Activated CD4-positive, alpha-beta T cell treated with anti-CD3 and anti-CD28 coated beads, Interleukin-2, amount 50 U/mL, for 1 hour (primary cell): ENCODE results near the gene PPIC.
"Not testable (repeated sequence)": the region's sequence is repeated elsewhere in the genome, so short reads cannot be mapped to it uniquely, and the experiment has no call there.

Experiments
- DNase-seq: peaks from one replicate; pipeline ENCODE4 v3.0.0-alpha.2; 2020

PPIC gene

DNA sequence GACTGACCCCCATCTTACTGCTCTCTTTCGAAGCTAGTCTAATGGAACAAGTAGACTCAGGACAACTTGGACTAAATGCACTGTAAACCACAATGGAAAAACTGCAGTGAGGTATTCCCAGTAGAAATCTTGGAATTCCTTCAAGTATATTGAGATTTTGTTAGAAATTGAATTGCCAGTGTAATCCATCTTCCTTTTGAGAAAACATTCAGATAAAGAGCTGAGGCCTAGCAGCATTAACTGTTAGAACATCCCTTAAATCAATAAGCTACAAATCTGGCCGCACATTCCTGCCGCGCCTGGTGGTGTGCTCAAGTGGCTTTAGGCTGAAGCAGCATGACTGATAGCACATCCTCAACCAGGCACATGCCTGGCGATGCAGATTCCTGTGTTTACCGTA is 29.3 kb downstream of the PPIC start:
- no peak for DNase-seq

DNA sequence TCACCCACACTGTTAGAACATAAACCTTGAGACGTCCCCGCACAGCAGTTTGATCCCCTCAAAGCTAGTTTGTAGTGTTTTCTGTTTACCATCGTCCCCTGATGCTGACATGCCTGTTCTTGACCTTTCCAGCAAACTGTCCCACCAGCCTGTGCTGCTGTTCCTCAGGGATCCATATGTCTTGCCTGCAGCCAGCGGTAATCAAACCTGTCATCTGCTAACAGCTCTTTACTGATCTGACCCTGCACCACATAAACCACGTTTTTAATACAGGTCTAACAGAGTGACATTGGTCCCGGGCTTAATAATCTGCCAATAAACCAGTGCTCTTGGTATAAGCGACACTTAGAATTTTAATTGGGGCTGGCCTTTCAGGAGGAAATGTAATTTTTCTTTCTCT is 34.7 kb downstream of the PPIC start:
- no peak for DNase-seq

DNA sequence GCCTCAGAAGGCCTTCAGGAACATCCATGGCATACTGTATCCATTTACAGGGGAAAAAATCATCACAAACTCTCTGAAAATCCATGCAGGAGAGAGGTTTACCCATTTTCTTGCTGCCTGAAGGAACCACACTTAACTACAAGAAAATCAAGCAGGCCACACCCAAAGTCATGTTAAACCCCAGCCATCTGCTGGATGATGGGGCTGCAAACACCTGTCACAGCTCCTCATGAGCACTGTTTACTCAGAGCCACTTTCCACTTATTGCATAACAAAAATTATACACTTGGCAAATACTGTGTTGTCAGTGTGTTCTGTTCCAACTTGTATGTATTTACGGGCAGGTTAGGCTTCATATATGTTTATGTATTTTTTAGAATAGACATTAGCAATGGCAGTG is 35.8 kb downstream of the PPIC start:
- DNase-seq, result no peak

DNA sequence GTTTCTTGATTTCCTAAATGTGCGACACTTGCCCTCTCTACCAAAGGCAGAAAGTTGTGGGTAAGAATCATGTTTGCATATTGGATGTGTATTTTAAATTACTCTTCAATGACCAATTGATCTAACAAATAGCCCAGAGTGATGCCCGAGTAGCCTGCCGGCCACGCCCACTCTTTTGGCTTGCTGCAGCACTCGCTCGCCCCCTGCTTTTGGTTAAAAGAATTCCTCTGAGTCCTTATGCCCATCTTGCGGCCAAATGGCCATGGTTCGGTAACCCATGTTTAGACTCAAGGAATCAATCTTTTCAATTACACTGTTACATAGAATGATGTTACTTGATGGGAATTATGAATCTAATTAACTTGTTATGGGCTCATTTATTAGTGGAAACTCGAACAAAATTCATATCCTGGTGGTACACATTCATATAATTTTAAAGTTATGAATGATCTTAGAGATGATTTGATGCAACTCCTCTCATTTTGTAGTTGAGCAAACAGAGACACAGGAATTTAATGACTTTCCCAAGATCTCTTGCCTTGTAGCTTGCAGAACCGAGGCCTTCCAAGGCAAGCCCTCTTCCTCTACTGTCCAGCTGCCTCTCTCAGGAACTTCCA is 36.5 kb downstream of the PPIC start:
- DNase-seq, result peak; percentile 9

DNA sequence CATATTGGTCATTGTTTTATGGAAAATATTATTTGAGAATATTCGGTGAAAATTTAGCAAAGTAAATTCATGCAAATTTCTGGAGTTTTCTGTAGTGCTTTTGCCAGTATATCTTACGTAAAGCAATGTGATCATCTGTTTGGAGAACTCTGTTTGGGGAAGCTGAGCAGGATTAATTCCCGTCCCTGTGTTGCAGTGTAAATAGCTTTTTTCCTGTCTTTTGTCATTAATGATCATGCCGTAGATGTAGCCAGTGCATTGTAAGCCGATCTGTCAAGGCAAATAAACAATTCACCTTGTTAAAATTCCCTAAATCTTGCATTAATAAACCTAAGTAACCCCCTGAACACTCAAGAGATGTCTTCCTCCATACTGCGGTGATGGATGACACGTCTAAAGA is 39.2 kb downstream of the PPIC start:
- no peak for DNase-seq

DNA sequence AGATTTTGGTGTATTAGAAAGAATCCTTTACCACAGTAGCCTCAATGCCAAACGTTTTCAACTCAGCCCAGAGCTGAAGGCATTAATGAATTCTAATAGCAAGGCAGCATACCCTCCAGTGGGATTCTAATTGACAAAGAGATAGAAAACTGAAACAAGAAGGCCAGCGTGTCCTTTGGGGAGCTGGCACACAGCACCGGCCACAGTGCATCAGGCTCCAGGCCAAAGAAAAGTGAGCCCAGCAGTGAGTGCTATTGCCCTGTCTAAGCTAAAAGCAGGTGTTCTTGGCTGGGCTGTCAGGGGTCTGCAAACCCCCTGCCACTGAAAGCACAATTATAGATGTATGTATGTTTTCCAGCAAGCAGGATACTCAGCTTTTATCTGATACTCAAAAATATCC is 40.4 kb downstream of the PPIC start:
- no peak for DNase-seq

DNA sequence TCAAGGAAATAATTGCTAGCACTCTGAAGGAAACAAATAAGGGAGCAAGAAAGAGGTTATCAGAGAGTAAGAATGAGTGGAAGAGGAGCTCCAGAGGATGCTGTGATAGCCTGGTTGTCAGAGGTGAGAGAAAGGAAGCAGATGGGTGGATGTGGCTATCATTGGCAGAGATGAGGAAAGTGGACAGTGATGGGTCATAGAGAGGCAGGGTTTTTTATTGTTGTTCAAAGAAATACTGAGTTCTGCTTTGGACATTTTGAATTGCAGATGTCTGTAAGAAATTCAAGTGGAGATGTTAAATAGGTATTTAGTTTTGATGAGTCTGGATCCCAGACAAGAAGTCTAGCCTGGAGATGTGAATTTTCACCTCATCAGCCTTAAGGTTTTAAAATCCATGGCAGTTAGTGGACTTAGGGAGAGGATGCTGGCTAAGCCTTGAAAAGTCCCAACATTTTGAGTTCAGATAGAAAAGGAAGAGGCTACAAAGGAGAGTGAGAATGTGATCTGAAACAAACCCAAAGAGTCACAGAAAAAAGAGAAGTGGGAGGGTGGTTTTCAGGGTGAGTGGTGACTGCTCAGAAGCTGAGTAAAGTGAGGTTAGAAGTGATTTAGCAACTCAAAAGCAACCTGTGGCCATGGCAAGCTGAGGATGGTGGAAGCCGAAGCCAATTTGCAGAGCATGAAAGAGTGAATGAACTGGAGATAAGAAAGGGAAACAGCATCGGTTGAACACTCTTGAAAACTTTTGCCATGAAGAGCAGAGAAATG is 50.4 kb downstream of the PPIC start:
- DNase-seq, result no peak

DNA sequence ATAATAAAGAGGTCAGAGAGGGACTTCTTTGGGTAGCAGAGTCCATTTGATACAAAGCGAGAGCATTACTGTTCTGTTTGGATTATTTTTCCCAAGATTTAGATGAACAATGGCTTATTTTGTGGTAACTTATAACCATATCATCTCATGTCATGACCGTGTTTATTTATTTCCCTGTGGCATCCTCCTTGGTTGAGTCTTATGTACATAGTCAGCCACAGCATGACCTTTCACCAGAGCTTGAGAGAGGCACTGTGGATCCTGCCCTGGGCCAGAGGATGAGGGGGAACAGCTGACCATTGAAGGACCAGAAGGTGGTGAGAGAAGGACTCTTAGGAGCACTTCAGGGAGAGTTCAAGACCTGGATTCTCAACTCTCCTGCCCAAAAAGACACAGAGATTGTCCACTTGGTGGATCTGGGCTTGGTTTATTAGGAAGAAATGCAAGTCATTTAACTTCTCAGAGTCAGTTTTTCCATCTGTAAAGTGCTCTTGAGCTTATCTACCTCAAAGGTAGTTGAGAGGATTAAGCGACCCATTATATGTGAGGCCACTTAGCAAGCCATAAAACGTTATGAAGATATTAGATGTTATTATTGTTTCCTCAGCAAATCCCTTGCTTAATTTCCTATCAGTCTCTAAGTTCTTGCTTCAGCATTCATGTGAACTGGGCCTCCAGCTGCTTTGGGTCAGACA is 51.4 kb downstream of the PPIC start:
- no peak for DNase-seq

DNA sequence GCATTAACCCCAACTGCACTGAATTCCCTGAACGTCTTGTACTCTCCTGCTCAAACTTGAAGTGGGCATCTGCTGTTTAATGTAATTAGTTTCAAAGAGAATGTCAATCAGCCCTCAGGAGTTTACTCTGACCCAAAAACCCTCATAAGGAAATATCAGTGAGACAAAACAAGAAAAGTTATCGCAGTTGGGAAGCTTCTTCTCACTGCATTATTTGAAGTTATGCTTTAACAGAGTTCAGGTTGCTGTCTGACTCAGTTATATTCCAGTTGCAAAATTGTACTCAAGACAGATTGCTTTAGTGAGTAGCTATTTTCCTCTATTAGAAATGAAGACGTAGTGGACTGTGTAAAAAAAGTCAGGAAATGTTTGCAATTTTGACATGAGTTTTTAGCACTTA is 52.1 kb downstream of the PPIC start:
- DNase-seq, result no peak

DNA sequence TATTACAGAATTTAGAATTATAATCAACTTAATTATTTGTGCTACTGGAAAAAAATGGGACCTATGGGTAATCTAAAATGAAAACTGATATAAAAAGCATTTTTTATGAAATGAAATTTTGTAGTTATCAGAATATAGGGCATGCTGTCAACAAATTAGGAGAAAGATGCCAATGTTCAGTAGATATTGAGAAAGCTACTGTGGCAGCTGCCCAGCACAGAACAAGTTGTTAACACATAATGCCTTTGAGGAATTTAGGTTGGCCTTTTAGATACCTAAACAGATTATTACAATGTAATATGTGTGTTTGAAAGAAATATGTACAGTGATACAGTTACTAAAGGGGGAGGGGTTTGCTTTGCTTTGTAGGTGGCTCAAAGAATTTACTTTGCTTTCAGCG is 54.1 kb downstream of the PPIC start:
- no peak for DNase-seq

DNA sequence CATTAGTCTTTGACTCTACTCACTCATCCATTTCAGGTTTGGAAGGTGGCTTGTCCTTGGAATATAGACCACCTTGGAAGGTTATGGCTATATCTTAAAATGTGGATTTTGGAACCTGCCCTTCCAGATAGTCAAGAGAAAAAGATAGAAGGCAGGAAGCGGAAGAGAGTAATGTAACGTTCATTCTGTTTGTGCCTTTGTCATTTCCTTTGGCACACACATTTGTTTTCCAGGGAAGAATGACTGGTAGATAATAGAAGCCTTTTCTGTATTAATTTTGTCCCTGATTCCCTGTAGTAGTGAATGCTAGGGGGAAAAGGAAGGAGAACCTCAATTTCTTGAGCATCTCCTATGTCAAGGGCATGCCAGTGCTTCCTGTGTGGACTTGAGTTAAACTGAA is 54.7 kb downstream of the PPIC start:
- DNase-seq, result no peak

DNA sequence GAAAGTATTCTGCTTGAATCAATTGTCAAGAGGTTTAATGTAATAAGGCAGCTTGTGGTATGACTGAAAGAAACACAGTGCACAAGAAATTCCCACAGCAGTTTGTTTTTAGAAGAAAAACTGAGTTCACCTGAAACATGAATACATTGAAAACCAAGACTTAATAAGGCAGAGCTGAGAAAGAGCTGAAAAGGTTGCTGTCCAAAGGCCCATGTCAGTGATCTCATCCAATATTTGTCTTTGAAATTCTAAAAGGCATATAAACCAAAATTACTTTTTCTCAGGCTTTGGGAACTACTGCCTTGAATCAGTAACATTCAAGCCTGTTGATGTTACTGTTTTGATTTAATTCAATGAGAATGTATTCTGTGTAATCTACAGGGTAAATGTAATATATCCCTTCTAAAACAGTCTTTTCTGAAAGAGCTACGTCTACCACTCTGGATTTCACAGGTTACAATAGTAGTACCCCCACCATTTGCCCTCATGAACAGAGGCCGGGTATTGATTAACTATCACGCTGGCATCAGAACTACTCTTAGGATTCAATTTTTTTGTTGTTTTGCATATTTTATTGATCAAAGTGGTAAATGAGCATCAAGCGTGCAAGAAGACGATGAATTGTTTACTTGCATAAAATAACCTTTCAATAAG is 57.8 kb downstream of the PPIC start:
- no peak for DNase-seq

DNA sequence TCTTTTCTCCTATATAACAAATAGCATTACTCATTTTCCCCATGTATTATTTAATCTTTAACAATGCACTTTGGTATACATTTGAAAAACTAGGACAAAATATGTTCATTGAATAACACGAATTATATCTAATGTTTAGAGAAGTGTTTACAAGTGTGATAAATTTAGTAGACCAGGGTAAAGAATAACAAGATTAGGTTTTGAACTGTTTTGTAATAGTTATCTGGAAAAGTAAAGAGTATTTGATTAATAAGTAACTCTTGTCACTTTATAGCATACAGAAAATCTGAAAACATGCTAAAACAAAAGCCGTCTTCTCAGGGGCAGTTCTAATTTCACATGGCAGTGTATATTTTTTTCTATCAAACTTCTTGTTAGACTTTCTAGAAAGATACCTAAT is 58.5 kb downstream of the PPIC start:
- DNase-seq, result no peak

DNA sequence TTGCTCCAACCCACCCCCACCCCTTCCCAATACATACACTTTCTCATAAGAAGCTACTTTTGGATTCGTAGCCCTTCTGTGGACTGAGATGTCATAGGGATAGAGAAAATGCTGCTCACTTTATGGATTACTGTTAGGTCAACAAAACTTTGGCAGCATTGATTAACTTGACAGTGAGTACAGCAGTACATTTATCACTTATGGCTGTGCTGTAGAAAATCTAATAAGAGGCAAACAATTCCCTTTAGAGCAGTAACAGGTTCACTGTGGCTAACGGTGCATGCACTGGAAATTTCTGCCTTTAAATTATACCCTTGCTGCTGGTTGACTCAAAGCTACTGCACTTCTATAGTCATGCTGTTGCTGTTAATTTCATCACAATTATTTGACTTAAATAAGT is 59.2 kb downstream of the PPIC start:
- no peak for DNase-seq

DNA sequence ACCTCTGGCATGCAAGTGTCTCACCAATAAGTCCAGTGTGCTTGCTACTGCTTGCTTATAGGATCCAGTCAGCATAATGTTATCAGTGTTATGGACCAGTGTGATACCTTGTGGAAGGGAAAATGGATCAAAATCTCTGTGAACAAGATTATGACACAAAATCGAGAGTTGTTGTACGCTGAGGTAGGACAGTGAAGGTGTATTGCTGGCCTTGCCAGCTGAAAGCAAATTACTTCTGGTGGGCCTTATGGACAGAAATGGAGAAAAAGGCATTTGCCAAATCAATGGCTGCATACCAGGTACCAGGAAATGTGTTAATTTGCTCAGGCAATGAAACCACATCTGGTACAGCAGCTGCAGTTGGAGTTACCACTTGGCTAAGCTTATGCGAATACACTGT is 62.3 kb downstream of the PPIC start:
- DNase-seq, result not testable (repeated sequence)

DNA sequence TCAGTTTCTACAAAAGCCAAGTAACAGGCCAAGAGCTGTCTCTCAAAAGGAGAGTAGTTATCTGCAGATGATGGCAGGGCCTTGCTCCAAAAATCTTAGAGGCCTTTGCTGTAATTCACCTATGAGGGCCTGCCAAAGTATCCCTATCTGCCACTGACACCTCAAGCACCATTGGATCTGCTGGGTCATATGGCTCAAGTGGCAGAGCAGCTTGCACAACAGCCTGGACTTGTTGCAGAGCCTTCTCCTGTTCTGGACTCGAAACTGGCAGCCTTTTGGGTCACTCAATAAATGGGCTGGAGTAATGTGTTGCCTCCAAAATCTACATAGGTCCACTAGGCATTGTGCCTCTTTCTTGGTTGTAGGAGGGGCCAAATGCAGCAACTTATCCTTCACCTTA is 62.8 kb downstream of the PPIC start:
- not testable (repeated sequence) for DNase-seq
